Osteocyte (in vitro differentiated cells): Measurements from ENCODE around the gene CACNA1C. TPM values are rescaled to one million over a fixed set of nuclear protein-coding genes. Genes with fewer than 3 reads are reported as not detected.

Source experiments
- DNase-seq: peaks from one replicate; pipeline ENCODE4 v3.0.0; 2021; ENCODE audit warnings: mixed read lengths; ENCODE audit not compliant: unreplicated experiment; ENCODE audit errors: extremely low spot score
- H3K27ac Mint-ChIP-seq: one replicate; pipeline ENCODE4 v1.8.0; 2021; ENCODE audit warnings: mild to moderate bottlenecking, mixed read lengths; ENCODE audit not compliant: unreplicated experiment
- H3K27me3 Mint-ChIP-seq: one replicate; pipeline ENCODE4 v1.8.0; 2021; ENCODE audit warnings: mixed read lengths; ENCODE audit not compliant: unreplicated experiment
- H3K36me3 Mint-ChIP-seq: one replicate; pipeline ENCODE4 v1.8.0; 2021; ENCODE audit warnings: mixed read lengths; ENCODE audit not compliant: unreplicated experiment
- H3K4me1 Mint-ChIP-seq: one replicate; pipeline ENCODE4 v1.8.0; 2021; ENCODE audit warnings: mixed read lengths; ENCODE audit not compliant: unreplicated experiment
- H3K4me3 Mint-ChIP-seq: one replicate; pipeline ENCODE4 v1.8.0; 2021; ENCODE audit warnings: mild to moderate bottlenecking, moderate library complexity, mixed read lengths; ENCODE audit not compliant: unreplicated experiment
- H3K9me3 Mint-ChIP-seq: one replicate; pipeline ENCODE4 v1.8.0; 2021; ENCODE audit warnings: mixed read lengths; ENCODE audit not compliant: unreplicated experiment
- total RNA-seq: library from RNA; stranded (reverse); gene quantifications from 2 replicates; pipeline ENCODE4 v1.2.1, GENCODE V29; 2021
- TF ChIP-seq, protein P1 (sequence below): fragments of 200-600 bp; sonication (generic); IDR thresholded peaks from 2 replicates; pipeline ENCODE4 v1.5.0; 2021; ENCODE audit warnings: antibody characterized with exemption, mild to moderate bottlenecking, moderate library complexity

CACNA1C gene
- total RNA-seq, 1 donor from 2014 or later = 67.4 TPM

DNA sequence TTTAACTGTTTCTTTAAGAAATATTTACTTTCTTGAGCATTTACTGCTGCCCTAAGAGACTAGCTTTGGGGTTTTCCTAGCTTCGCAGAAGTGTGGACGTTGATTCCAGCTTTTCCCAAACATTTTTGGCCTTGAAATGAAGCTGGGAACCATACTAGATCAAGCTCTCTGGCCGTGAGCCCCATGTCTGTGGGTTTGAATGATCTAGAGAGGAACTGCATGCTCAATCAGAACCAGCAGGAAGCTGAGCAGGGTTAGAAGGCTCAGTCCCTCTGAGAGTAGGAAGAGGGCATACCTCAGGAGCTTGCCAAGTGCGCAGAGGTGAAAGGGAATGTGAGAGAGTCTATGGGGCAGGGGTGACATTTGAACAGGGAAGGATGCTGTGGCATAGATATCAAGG lies 292.1 kb downstream of the CACNA1C start:
- peaks cover 79% of the 10 kb centered on the region for H3K4me1 Mint-ChIP-seq
- no peaks in the 10 kb centered on the region for H3K36me3 Mint-ChIP-seq
- DNase-seq = no peak
- H3K27ac Mint-ChIP-seq = no peak overlapping the region
- H3K9me3 Mint-ChIP-seq = no peaks in the 10 kb centered on the region
- TF ChIP-seq, protein P1, sequence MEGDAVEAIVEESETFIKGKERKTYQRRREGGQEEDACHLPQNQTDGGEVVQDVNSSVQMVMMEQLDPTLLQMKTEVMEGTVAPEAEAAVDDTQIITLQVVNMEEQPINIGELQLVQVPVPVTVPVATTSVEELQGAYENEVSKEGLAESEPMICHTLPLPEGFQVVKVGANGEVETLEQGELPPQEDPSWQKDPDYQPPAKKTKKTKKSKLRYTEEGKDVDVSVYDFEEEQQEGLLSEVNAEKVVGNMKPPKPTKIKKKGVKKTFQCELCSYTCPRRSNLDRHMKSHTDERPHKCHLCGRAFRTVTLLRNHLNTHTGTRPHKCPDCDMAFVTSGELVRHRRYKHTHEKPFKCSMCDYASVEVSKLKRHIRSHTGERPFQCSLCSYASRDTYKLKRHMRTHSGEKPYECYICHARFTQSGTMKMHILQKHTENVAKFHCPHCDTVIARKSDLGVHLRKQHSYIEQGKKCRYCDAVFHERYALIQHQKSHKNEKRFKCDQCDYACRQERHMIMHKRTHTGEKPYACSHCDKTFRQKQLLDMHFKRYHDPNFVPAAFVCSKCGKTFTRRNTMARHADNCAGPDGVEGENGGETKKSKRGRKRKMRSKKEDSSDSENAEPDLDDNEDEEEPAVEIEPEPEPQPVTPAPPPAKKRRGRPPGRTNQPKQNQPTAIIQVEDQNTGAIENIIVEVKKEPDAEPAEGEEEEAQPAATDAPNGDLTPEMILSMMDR = no peak
- H3K4me3 Mint-ChIP-seq = no peak overlapping the region
- no peaks in the 10 kb centered on the region for H3K27me3 Mint-ChIP-seq

DNA sequence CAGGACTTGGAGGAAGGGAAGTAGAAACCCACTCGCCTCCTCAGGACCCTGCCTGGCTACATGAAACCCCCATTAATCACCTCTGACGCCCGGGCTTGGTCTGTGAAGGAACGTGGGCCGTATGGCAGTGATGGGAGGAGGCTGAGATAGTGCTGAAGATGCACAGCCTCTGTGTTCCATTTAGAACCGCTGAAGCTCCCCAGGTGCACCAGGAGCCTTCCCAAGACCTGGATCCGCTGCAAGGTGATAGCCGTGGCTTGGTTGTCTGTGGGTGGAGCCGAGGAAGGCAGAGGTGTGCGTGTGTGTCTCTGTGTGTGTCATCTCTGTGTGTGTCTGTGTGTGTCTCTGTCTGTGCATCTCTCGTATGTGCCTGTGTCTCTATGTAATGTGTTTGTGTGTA lies 293.1 kb downstream of the CACNA1C start:
- Mint-ChIP-seq H3K9me3 (no peaks in the 10 kb centered on the region), H3K27me3 (no peaks in the 10 kb centered on the region), H3K4me1 (peaks cover 73% of the 10 kb centered on the region), H3K4me3 (no peak overlapping the region), H3K36me3 (no peaks in the 10 kb centered on the region), H3K27ac (peak overlapping the region; percentile 20)
- TF ChIP-seq, protein P1 = no peak
- DNase-seq = no peak

DNA sequence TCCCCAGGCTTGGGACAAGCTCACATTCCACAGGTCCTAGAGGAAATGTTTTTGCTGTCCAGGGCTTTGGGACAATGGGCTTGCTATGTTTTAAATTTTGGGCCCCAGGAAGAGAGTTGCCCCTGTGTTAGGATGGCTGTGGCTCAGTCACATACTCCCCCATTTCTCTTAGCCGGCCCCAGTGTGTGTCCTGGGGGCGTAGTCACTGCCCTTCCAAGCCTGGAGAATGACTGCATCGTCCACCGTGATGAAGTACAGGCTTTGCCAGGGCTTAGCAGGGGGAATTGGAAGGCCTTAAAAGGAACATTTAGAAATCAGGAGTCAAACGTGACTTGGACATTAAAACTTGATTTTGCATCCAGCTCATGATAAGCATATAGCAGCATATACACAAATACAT lies 293.6 kb downstream of the CACNA1C start:
- H3K4me1 Mint-ChIP-seq = peaks cover 68% of the 10 kb centered on the region
- H3K9me3 Mint-ChIP-seq = no peaks in the 10 kb centered on the region
- H3K4me3 Mint-ChIP-seq = no peak overlapping the region
- no peaks in the 10 kb centered on the region for H3K27me3 Mint-ChIP-seq
- no peak for DNase-seq
- TF ChIP-seq, protein P1 = no peak
- peak overlapping the region; percentile 20 for H3K27ac Mint-ChIP-seq
- no peaks in the 10 kb centered on the region for H3K36me3 Mint-ChIP-seq

DNA sequence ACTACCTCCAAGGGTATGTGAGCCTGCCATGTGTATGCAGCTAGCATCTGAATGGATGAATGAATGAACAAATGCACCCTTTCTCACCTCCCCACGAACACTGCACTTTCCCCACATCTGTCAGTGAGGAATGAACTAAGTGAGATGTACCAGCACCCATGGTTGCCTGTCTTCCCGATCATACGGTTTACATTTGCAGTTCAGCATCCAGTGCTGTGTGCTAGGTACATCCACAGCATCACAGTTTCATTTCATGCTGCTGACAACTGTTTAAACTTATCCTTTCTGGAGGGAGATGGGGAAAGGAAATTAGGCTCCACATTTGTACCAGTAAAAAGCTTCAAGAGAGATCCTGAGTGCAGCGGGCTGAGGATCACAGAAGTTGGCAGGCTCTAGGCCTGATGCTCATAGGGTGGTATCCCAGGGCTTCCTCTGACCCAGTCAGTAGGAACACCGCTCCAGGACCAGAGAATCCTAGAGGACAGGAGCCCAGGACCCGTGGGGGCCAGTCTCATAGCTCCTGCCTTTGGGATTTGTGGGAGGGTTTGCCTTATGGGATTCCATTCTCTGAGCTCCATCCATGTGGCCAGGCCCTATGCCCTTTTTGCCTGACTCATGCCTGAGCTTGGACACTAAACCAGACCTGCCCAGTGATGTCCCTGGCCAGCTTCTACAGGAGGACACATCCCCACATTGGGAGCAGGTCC lies 294.5 kb downstream of the CACNA1C start:
- no peaks in the 10 kb centered on the region for H3K9me3 Mint-ChIP-seq
- no peaks in the 10 kb centered on the region for H3K27me3 Mint-ChIP-seq
- H3K4me3 Mint-ChIP-seq = no peak overlapping the region
- TF ChIP-seq, protein P1 = no peak
- H3K27ac Mint-ChIP-seq = peak overlapping the region; percentile 32
- peaks cover 59% of the 10 kb centered on the region for H3K4me1 Mint-ChIP-seq
- no peaks in the 10 kb centered on the region for H3K36me3 Mint-ChIP-seq
- DNase-seq = no peak

DNA sequence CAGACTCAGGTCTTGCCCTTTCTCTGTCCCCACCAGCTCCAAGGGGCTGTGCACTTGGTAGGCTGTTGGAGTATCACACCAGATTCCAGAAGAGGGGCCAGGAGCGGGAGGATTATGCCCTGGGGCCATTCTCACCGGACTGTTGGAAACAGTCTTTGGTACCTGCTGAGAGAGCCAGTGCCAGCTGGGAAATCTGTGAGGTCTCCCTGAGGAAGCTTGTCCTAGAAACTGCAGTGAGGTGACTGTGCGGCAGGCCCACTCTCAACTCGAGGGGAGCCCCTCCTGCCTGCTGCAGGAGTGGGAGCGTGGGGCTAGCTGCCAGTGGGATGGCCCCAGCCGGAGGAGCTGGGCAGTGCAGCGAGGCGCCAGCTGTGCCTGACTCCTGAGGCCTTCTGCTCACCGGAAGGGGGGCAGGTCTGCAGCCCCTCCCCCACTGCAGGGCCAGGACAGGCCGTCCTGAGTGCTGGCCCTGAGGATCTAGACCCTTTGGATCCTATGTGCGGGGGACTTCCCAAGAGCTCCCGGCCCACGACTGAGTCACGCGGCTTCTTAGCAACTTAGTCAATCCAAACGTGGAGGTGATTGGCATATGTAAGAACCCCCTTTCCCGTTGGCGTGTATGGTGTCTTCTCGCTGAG lies 295.2 kb downstream of the CACNA1C start:
- TF ChIP-seq, protein P1 = no peak
- Mint-ChIP-seq H3K27me3 (no peaks in the 10 kb centered on the region), H3K4me3 (no peak overlapping the region), H3K36me3 (no peaks in the 10 kb centered on the region), H3K4me1 (peaks cover 57% of the 10 kb centered on the region), H3K27ac (peak overlapping the region; percentile 67), H3K9me3 (no peaks in the 10 kb centered on the region)
- DNase-seq = no peak
